ENCODE data around the gene POMC. TPM values are rescaled to one million over a fixed set of nuclear protein-coding genes. Genes with fewer than 3 reads are reported as not detected.
"Not testable (repeated sequence)": the region's sequence is repeated elsewhere in the genome, so short reads cannot be mapped to it uniquely, and the experiment has no call there.

Gene POMC
- total and polyA plus RNA-seq, 12 donors, result 0.75 to 115 (median 10.0) TPM

DNA sequence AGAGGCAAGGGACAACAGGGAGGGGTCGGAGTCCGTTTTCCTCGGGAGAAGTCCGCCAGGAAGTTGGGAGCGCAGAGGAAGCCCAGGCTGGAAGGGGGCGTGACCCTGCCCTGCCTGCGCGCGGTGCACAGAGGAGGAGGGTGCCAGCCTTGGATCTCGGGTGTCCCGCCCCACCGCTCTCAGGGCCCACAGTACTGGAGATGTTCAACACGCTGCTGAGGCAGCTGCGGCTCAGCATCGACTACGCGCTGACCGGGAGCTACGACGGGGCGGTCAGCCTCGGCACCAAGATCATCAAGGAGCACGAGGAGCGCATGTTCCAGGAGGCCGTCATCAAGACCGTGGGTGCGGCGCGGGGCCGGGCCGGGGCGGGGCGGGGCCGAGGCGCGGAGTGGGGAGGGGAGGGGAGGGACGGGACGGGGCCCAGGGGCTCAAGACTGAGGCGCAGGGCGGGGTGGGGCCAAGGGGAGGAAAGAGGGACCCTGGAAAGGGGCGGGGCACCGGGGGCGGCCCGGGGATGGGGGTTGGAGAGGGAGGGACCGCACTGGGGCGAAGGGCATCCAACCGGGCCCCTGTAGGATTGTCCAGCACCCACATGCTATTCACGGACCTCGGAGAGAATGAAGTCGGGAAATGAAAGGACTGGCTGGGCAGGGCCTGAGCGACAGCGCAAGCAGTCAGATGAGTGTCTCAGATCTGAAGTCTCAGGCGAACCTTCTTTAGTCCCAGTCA is 36.6 kb downstream of the POMC start:
- peak overlapping the region in 1 of 4 donors; percentile 45 for H3K4me3 ChIP-seq
- whole genome bisulfite sequencing, 4 donors, result 19 to 77% (median 26%) methylated on average over 11 to 53 of the region's 53 CpGs

DNA sequence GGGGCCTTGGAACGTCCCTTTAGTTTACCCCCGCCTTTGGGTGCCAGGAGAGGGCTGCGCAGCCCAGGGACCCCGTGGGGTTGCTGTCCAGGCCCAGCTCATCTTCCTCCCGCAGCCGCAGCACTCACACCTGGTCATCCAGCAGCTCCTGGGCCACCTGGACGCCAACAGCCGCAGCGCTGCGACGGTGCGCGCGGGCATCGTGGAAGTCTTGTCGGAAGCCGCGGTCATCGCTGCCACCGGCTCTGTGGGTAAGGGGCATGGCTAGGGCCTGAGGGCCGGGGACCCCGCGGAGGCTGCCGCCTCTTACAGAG is 37.2 kb downstream of the POMC start:
- intact Hi-C loops (cut with DNase I), result loop anchor here in 1 of 2 donors (10.0 kb wide), 1 partner anchor 726 kb away; no protein-coding TSS in a partner anchor
- Histone ChIP-seq H3K9me3 (replicated peaks in 1 of 3) (no peaks in the 10 kb centered on the region), H3K4me1 (replicated peaks in 1 of 2) (no peaks in the 10 kb centered on the region), H3K36me3 (replicated peaks in 1 of 2) (no peaks in the 10 kb centered on the region), H3K27ac (no peak overlapping the region), H3K27me3 (peaks cover 6% of the 10 kb centered on the region), H3K4me3 (peak overlapping the region in 1 of 4 donors; percentile 45)
- TF ChIP-seq POLR2A (IDR thresholded peaks at IDR 0.05) (no peak), CTCF (IDR thresholded peaks at IDR 0.05) (no peak)
- DNase-seq, result no peak
- WGBS, 4 donors, result 58 to 82% (median 73%) methylated on average over 7 to 24 of the region's 24 CpGs; no CpG with 5 or more reads in 1 of the 4 donors

More for the DNA sequence above, 36.6 kb downstream of the POMC start:
- Histone ChIP-seq H3K4me1 (replicated peaks in 1 of 2) (no peaks in the 10 kb centered on the region), H3K36me3 (replicated peaks in 1 of 2) (no peaks in the 10 kb centered on the region), H3K27me3 (peaks cover 6% of the 10 kb centered on the region), H3K9me3 (replicated peaks in 1 of 3) (no peaks in the 10 kb centered on the region), H3K27ac (no peak overlapping the region)
- intact Hi-C loops (cut with DNase I), result loop anchor here in 1 of 2 donors (10.0 kb wide), 1 partner anchor 727 kb away; no protein-coding TSS in a partner anchor
- DNase-seq, result peak in 2 of 7 donors; percentile 27 to 53
- no peak for TF ChIP-seq CTCF (IDR thresholded peaks at IDR 0.05)
- no peak for TF ChIP-seq POLR2A (IDR thresholded peaks at IDR 0.05)

- WGBS, 4 donors, result 57 to 78% (median 76%) methylated on average over 5 to 15 of the region's 15 CpGs
- no peaks in the 10 kb centered on the region for H3K4me1 ChIP-seq (replicated peaks in 1 of 2)
- H3K27me3 ChIP-seq, result peaks cover 6% of the 10 kb centered on the region
- H3K36me3 ChIP-seq (replicated peaks in 1 of 2), result no peaks in the 10 kb centered on the region
- no peak overlapping the region for H3K4me3 ChIP-seq
- intact Hi-C loops (cut with DNase I), result loop anchor here (2.0 to 10.0 kb wide), 4 partner anchors 88 to 725 kb away; partner anchors contain the start of gene EFR3B (in 1 of the 2)
- H3K9me3 ChIP-seq (replicated peaks in 1 of 3), result no peaks in the 10 kb centered on the region
- H3K27ac ChIP-seq, result no peak overlapping the region
- no peak for TF ChIP-seq POLR2A (IDR thresholded peaks at IDR 0.05)
- no peak for TF ChIP-seq CTCF (IDR thresholded peaks at IDR 0.05)
- DNase-seq, result no peak
Measured at GRCh38 chr2:25129901-25130520, 38.4 kb downstream of the POMC start.

- Histone ChIP-seq H3K4me3 (no peak overlapping the region), H3K27me3 (peaks cover 6% of the 10 kb centered on the region), H3K9me3 (replicated peaks in 1 of 3) (no peaks in the 10 kb centered on the region), H3K4me1 (replicated peaks in 1 of 2) (no peaks in the 10 kb centered on the region), H3K27ac (no peak overlapping the region), H3K36me3 (replicated peaks in 1 of 2) (no peaks in the 10 kb centered on the region)
- no peak for DNase-seq
- TF ChIP-seq POLR2A (IDR thresholded peaks at IDR 0.05), result no peak
- no peak for TF ChIP-seq CTCF (IDR thresholded peaks at IDR 0.05)
- 69 to 78% (median 72%) methylated on average over 5 of the region's 5 CpGs for WGBS, 4 donors
- intact Hi-C loops (cut with DNase I), result loop anchor here (2.0 to 5.0 kb wide), 3 partner anchors 85 to 153 kb away; partner anchors contain the start of gene EFR3B (in 1 of the 2)
Measured at GRCh38 chr2:25127646-25128045, 40.7 kb downstream of the POMC start.

DNA sequence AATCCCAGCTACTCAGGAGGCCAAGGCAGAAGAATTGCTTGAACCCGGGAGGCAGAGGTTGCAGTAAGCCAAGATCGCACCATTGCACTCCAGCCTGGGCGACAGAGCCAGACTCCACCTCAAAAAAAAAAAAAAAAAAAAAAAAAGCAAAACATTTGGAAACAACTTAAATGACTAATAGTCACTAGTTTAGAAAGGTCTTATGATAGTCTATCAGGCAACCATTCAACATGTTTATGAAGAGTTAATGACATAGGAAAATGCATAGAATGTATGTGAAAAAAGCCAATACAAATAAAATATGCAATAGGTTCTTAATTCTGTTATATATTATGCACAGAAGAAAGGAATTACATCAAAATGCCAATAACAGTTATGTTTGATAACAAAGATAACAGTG is 41.3 kb downstream of the POMC start:
- H3K9me3 ChIP-seq (replicated peaks in 1 of 3); H3K27me3 ChIP-seq; H3K4me3 ChIP-seq; H3K4me1 ChIP-seq (replicated peaks in 1 of 2); H3K27ac ChIP-seq; DNase-seq; H3K36me3 ChIP-seq (replicated peaks in 1 of 2): not testable (repeated sequence)
- intact Hi-C loops (cut with DNase I), result loop anchor here (5.0 kb wide), 2 partner anchors 85 to 150 kb away; partner anchors contain the start of gene EFR3B (in 1 of the 2)
- WGBS, 4 donors, result 78 to 89% (median 83%) methylated on average over 3 of the region's 3 CpGs
